ENCODE data around the gene TTLL9. TPM values are rescaled to one million over a fixed set of nuclear protein-coding genes. Genes with fewer than 3 reads are reported as not detected.

Gene TTLL9
- total and polyA plus RNA-seq, 2 donors (not counting 1 experiment from before 2014, with no cell fraction given): 0.74 to 0.76 TPM

- H3K4me1 ChIP-seq (ENCODE audit: control insufficient read depth in 2 of 2, insufficient read depth in 2 of 2, low read length in 2 of 2): peaks cover 5 to 6% of the 10 kb centered on the region in 2 donors
- no peak overlapping the region for H3K9ac ChIP-seq (ENCODE audit: low read length)
- H3K4me2 ChIP-seq (replicated peaks; ENCODE audit: low read depth, low read length, poor library complexity, severe bottlenecking): no peak overlapping the region
- CTCF ChIA-PET: interaction anchor here (1.0 kb wide), 1 partner anchor 170 kb away, joined by 3 read pairs; no protein-coding TSS in a partner anchor
- no peaks in the 10 kb centered on the region for H3K79me2 ChIP-seq (ENCODE audit: control insufficient read depth, insufficient read depth, low read length)
- ATAC-seq (ENCODE audit: low read depth) (no peak), DNase-seq (no peak)
- H3K27me3 Mint-ChIP-seq: no peaks in the 10 kb centered on the region
- 95% methylated on average over 4 of the region's 6 CpGs for WGBS (ENCODE audit: insufficient coverage)
- no peaks in the 10 kb centered on the region for H3K27me3 ChIP-seq (replicated peaks in 1 of 4; ENCODE audit: control extremely low read depth in 1 of 4, control insufficient read depth in 3 of 4, insufficient read depth in 4 of 4, low read length in 3 of 4)
- intact Hi-C loops (cut with micrococcal nuclease): no loop called here
- no peak overlapping the region for H3K4me3 Mint-ChIP-seq
- H3K9me3 ChIP-seq (ENCODE audit: control extremely low read depth in 1 of 3, control insufficient read depth in 2 of 3, insufficient read depth in 1 of 3, low read length in 2 of 3): no peaks in the 10 kb centered on the region
- H2AFZ ChIP-seq (ENCODE audit: insufficient read depth, low read depth, low read length, poor library complexity, severe bottlenecking): no peak overlapping the region
- H3K4me1 Mint-ChIP-seq: peaks cover 10% of the 10 kb centered on the region
- H3K36me3 ChIP-seq (replicated peaks in 1 of 2; ENCODE audit: control extremely low read depth in 1 of 2, control insufficient read depth in 1 of 2, extremely low read depth in 1 of 2, insufficient read depth in 2 of 2, low read length in 1 of 2): no peaks in the 10 kb centered on the region
- no peak overlapping the region for H3K4me3 ChIP-seq (ENCODE audit: control extremely low read depth in 1 of 5, extremely low read depth in 1 of 5, insufficient read depth in 1 of 5, low read depth in 2 of 5, low read length in 4 of 5)
- POLR2A ChIA-PET: no interaction called here
- no peaks in the 10 kb centered on the region for H4K20me1 ChIP-seq (ENCODE audit: control insufficient read depth, insufficient read depth, low read length, poor library complexity, severe bottlenecking)
- TF ChIP-seq, protein P1, sequence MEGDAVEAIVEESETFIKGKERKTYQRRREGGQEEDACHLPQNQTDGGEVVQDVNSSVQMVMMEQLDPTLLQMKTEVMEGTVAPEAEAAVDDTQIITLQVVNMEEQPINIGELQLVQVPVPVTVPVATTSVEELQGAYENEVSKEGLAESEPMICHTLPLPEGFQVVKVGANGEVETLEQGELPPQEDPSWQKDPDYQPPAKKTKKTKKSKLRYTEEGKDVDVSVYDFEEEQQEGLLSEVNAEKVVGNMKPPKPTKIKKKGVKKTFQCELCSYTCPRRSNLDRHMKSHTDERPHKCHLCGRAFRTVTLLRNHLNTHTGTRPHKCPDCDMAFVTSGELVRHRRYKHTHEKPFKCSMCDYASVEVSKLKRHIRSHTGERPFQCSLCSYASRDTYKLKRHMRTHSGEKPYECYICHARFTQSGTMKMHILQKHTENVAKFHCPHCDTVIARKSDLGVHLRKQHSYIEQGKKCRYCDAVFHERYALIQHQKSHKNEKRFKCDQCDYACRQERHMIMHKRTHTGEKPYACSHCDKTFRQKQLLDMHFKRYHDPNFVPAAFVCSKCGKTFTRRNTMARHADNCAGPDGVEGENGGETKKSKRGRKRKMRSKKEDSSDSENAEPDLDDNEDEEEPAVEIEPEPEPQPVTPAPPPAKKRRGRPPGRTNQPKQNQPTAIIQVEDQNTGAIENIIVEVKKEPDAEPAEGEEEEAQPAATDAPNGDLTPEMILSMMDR (IDR thresholded peaks at IDR 0.05): no peak
- no peak for TF ChIP-seq EZH2 (IDR thresholded peaks at IDR 0.05; ENCODE audit: borderline replicate concordance, insufficient read depth, low read depth, low read length, poor library complexity, severe bottlenecking)
- H3K27ac Mint-ChIP-seq: no peak overlapping the region
- no peak overlapping the region for H3K27ac ChIP-seq (ENCODE audit: low read length in 2 of 2)
- H3K9me3 Mint-ChIP-seq (ENCODE audit: insufficient read depth): no peaks in the 10 kb centered on the region
Observed at GRCh38 chr20:31831211-31831610, 39.2 kb upstream of the TTLL9 start.

DNA sequence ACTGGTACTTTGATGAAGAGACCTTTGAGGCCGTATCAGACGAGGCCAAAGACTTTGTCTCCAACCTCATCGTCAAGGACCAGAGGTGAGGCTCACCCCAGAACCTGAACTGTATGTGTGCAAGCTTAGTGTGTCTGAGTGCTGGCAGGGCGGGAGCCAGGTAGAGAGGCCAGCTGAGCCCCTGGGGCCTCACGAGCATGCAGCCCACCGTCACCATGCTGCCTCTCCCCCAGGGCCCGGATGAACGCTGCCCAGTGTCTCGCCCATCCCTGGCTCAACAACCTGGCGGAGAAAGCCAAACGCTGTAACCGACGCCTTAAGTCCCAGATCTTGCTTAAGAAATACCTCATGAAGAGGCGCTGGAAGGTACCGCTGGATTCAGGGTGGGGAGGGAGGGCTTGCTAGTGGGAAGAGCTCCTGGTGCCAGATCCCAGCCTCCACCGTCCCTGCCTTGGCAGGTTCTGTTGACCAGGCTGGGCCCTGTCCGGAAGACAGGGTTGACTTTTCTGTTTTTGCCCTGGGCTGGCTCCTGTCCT is 38.6 kb upstream of the TTLL9 start:
- Histone ChIP-seq H3K36me3 (replicated peaks in 1 of 2; ENCODE audit: control extremely low read depth in 1 of 2, control insufficient read depth in 1 of 2, extremely low read depth in 1 of 2, insufficient read depth in 2 of 2, low read length in 1 of 2) (no peaks in the 10 kb centered on the region), H3K79me2 (ENCODE audit: control insufficient read depth, insufficient read depth, low read length) (no peaks in the 10 kb centered on the region), H3K27ac (ENCODE audit: low read length in 2 of 2) (no peak overlapping the region), H3K9me3 (ENCODE audit: control extremely low read depth in 1 of 3, control insufficient read depth in 2 of 3, insufficient read depth in 1 of 3, low read length in 2 of 3) (no peaks in the 10 kb centered on the region), H3K27me3 (replicated peaks in 1 of 4; ENCODE audit: control extremely low read depth in 1 of 4, control insufficient read depth in 3 of 4, insufficient read depth in 4 of 4, low read length in 3 of 4) (no peaks in the 10 kb centered on the region), H3K4me1 (ENCODE audit: control insufficient read depth in 2 of 2, insufficient read depth in 2 of 2, low read length in 2 of 2) (peaks cover 8 to 12% of the 10 kb centered on the region in 2 donors), H4K20me1 (ENCODE audit: control insufficient read depth, insufficient read depth, low read length, poor library complexity, severe bottlenecking) (no peaks in the 10 kb centered on the region), H3K4me2 (replicated peaks; ENCODE audit: low read depth, low read length, poor library complexity, severe bottlenecking) (no peak overlapping the region), H3K9ac (ENCODE audit: low read length) (no peak overlapping the region), H2AFZ (ENCODE audit: insufficient read depth, low read depth, low read length, poor library complexity, severe bottlenecking) (no peak overlapping the region), H3K4me3 (ENCODE audit: control extremely low read depth in 1 of 5, extremely low read depth in 1 of 5, insufficient read depth in 1 of 5, low read depth in 2 of 5, low read length in 4 of 5) (no peak overlapping the region)
- CTCF ChIA-PET: interaction anchor here (1.0 kb wide), 1 partner anchor 171 kb away, joined by 3 read pairs; no protein-coding TSS in a partner anchor
- no peaks in the 10 kb centered on the region for H3K9me3 Mint-ChIP-seq (ENCODE audit: insufficient read depth)
- 95% methylated on average over 15 of the region's 17 CpGs for WGBS (ENCODE audit: insufficient coverage)
- peak overlapping the region; percentile 15 for H3K27ac Mint-ChIP-seq
- POLR2A ChIA-PET: no interaction called here
- H3K27me3 Mint-ChIP-seq: no peaks in the 10 kb centered on the region
- no peak overlapping the region for H3K4me3 Mint-ChIP-seq
- peaks cover 13% of the 10 kb centered on the region for H3K4me1 Mint-ChIP-seq
- ATAC-seq (ENCODE audit: low read depth): no peak
- intact Hi-C loops (cut with micrococcal nuclease): no loop called here
- DNase-seq: no peak
- TF ChIP-seq EZH2 (IDR thresholded peaks at IDR 0.05; ENCODE audit: borderline replicate concordance, insufficient read depth, low read depth, low read length, poor library complexity, severe bottlenecking): no peak
- TF ChIP-seq, protein P1 (IDR thresholded peaks at IDR 0.05): no peak

Data from B cell (primary cell).